Measurements from ENCODE around the gene MDH1.
"Not testable (repeated sequence)": the region's sequence is repeated elsewhere in the genome, so short reads cannot be mapped to it uniquely, and the experiment has no call there.

Gene MDH1

DNA sequence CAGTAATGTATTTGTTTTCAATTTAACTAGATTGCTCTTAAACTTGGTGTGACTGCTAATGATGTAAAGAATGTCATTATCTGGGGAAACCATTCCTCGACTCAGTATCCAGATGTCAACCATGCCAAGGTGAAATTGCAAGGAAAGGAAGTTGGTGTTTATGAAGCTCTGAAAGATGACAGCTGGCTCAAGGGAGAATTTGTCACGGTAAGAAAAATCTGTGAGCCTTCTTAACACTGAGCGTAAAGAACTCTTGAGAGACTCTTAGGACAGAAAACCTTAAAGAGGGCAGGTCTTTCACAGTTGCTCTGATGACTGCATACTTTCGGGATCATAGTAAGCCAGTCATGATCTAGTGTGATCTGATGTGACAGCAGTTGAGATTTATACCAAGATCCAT is 15.9 kb downstream of the MDH1 start:
- TF ChIP-seq ZNF70 (CRISPR knock-in tag; IDR thresholded peaks at IDR 0.05) (no peak), ZNF565 (CRISPR knock-in tag; conservative IDR thresholded peaks at IDR 0.05; ENCODE audit: low read depth) (no peak), OSR1 (CRISPR knock-in tag; IDR thresholded peaks at IDR 0.05) (no peak), PPARA (CRISPR knock-in tag; IDR thresholded peaks at IDR 0.05; ENCODE audit: borderline replicate concordance) (no peak), TOX (CRISPR knock-in tag; IDR thresholded peaks at IDR 0.05; ENCODE audit: borderline replicate concordance) (no peak), ZNF8 (CRISPR knock-in tag; IDR thresholded peaks at IDR 0.05) (no peak), TCF4 (CRISPR knock-in tag; IDR thresholded peaks at IDR 0.05; ENCODE audit: borderline replicate concordance) (no peak), ZFP3 (CRISPR knock-in tag; IDR thresholded peaks at IDR 0.05) (no peak)
- TF ChIP-seq, protein P1, sequence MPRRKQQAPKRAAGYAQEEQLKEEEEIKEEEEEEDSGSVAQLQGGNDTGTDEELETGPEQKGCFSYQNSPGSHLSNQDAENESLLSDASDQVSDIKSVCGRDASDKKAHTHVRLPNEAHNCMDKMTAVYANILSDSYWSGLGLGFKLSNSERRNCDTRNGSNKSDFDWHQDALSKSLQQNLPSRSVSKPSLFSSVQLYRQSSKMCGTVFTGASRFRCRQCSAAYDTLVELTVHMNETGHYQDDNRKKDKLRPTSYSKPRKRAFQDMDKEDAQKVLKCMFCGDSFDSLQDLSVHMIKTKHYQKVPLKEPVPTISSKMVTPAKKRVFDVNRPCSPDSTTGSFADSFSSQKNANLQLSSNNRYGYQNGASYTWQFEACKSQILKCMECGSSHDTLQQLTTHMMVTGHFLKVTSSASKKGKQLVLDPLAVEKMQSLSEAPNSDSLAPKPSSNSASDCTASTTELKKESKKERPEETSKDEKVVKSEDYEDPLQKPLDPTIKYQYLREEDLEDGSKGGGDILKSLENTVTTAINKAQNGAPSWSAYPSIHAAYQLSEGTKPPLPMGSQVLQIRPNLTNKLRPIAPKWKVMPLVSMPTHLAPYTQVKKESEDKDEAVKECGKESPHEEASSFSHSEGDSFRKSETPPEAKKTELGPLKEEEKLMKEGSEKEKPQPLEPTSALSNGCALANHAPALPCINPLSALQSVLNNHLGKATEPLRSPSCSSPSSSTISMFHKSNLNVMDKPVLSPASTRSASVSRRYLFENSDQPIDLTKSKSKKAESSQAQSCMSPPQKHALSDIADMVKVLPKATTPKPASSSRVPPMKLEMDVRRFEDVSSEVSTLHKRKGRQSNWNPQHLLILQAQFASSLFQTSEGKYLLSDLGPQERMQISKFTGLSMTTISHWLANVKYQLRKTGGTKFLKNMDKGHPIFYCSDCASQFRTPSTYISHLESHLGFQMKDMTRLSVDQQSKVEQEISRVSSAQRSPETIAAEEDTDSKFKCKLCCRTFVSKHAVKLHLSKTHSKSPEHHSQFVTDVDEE (CRISPR knock-in tag; IDR thresholded peaks at IDR 0.05) = no peak
- ATAC-seq = no peak

- ATAC-seq = not testable (repeated sequence)
These were observed 20.1 kb downstream of the MDH1 start for GRCh38 chr2:63608865-63609264.

DNA sequence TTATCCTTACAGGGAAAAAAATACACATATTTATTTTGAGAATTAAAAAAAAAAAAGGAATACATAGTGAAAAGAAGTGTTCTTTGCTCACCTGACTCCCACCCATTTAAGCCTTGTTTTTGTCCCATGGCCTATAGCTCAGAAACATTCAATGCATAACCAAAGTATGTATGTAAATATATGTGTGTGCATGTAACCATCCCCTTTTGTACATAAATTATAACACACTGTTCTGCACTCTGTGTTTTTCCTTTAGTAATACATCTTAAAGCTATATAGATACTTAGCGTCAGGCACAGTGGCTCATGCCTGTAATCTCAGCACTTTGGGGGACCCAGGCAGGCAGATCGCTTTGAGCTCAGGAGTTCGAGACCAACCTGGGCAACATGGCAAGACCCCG is 21.8 kb downstream of the MDH1 start:
- no peak for TF ChIP-seq PPARA (CRISPR knock-in tag; IDR thresholded peaks at IDR 0.05; ENCODE audit: borderline replicate concordance)
- no peak for TF ChIP-seq POU6F1 (CRISPR knock-in tag; IDR thresholded peaks at IDR 0.05; ENCODE audit: borderline replicate concordance, low read depth)
- no peak for TF ChIP-seq BACH2 (CRISPR knock-in tag; IDR thresholded peaks at IDR 0.05; ENCODE audit: borderline replicate concordance)
- TF ChIP-seq, protein P2, sequence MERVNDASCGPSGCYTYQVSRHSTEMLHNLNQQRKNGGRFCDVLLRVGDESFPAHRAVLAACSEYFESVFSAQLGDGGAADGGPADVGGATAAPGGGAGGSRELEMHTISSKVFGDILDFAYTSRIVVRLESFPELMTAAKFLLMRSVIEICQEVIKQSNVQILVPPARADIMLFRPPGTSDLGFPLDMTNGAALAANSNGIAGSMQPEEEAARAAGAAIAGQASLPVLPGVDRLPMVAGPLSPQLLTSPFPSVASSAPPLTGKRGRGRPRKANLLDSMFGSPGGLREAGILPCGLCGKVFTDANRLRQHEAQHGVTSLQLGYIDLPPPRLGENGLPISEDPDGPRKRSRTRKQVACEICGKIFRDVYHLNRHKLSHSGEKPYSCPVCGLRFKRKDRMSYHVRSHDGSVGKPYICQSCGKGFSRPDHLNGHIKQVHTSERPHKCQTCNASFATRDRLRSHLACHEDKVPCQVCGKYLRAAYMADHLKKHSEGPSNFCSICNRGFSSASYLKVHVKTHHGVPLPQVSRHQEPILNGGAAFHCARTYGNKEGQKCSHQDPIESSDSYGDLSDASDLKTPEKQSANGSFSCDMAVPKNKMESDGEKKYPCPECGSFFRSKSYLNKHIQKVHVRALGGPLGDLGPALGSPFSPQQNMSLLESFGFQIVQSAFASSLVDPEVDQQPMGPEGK (CRISPR knock-in tag; IDR thresholded peaks at IDR 0.05; ENCODE audit: borderline replicate concordance) = no peak
- TF ChIP-seq ZFP3 (CRISPR knock-in tag; IDR thresholded peaks at IDR 0.05) = no peak
- no peak for TF ChIP-seq ARNTL (CRISPR knock-in tag; IDR thresholded peaks at IDR 0.05; ENCODE audit: borderline replicate concordance, low read depth)
- no peak for TF ChIP-seq ESRRG (CRISPR knock-in tag; IDR thresholded peaks at IDR 0.05)
- TF ChIP-seq, protein P3, sequence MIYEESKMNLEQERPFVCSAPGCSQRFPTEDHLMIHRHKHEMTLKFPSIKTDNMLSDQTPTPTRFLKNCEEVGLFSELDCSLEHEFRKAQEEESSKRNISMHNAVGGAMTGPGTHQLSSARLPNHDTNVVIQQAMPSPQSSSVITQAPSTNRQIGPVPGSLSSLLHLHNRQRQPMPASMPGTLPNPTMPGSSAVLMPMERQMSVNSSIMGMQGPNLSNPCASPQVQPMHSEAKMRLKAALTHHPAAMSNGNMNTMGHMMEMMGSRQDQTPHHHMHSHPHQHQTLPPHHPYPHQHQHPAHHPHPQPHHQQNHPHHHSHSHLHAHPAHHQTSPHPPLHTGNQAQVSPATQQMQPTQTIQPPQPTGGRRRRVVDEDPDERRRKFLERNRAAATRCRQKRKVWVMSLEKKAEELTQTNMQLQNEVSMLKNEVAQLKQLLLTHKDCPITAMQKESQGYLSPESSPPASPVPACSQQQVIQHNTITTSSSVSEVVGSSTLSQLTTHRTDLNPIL (CRISPR knock-in tag; IDR thresholded peaks at IDR 0.05; ENCODE audit: low read depth) = no peak
- ATAC-seq = no peak

DNA sequence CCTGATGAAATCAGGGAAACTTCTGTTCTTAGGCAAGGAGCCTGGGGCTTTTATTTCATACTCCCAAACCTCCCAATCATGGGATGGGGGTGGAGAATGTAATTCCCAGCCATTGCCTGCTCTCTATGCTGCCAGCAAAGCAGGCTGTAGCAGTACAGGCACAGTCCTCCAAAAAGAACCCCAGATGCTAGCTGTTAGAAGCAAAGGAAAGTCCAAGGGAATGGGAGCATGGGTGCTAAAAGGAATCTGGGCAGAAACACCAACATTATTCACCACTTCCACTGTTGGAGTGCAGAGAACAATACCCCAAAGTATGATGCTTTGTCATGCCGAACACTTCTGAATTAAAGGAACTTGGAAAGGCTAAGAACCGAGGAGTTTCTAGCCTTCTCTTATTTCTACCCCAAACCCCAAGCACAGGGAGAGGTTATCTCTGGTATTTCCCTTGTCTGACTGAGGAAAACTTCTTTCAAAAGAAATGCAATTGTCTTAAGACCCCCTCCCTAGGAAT is 24.7 kb downstream of the MDH1 start:
- ATAC-seq = no peak
- TF ChIP-seq, protein P2 (CRISPR knock-in tag; IDR thresholded peaks at IDR 0.05; ENCODE audit: borderline replicate concordance) = no peak
- TF ChIP-seq RARB (CRISPR knock-in tag; IDR thresholded peaks at IDR 0.05) = no peak
- TF ChIP-seq PPARA (CRISPR knock-in tag; IDR thresholded peaks at IDR 0.05; ENCODE audit: borderline replicate concordance) = no peak
- no peak for TF ChIP-seq BACH2 (CRISPR knock-in tag; IDR thresholded peaks at IDR 0.05; ENCODE audit: borderline replicate concordance)
- TF ChIP-seq ZNF70 (CRISPR knock-in tag; IDR thresholded peaks at IDR 0.05) = no peak
- TF ChIP-seq, protein P4, sequence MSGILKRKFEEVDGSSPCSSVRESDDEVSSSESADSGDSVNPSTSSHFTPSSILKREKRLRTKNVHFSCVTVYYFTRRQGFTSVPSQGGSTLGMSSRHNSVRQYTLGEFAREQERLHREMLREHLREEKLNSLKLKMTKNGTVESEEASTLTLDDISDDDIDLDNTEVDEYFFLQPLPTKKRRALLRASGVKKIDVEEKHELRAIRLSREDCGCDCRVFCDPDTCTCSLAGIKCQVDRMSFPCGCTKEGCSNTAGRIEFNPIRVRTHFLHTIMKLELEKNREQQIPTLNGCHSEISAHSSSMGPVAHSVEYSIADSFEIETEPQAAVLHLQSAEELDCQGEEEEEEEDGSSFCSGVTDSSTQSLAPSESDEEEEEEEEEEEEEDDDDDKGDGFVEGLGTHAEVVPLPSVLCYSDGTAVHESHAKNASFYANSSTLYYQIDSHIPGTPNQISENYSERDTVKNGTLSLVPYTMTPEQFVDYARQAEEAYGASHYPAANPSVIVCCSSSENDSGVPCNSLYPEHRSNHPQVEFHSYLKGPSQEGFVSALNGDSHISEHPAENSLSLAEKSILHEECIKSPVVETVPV (CRISPR knock-in tag; IDR thresholded peaks at IDR 0.05) = no peak
- TF ChIP-seq, protein P3 (CRISPR knock-in tag; IDR thresholded peaks at IDR 0.05; ENCODE audit: low read depth) = no peak
- no peak for TF ChIP-seq ZFP30 (CRISPR knock-in tag; IDR thresholded peaks at IDR 0.05)
- TF ChIP-seq TOX (CRISPR knock-in tag; IDR thresholded peaks at IDR 0.05; ENCODE audit: borderline replicate concordance) = no peak
- TF ChIP-seq ZC3H10 (CRISPR knock-in tag; IDR thresholded peaks at IDR 0.05) = no peak
- no peak for TF ChIP-seq TCF4 (CRISPR knock-in tag; IDR thresholded peaks at IDR 0.05; ENCODE audit: borderline replicate concordance)
- no peak for TF ChIP-seq ZNF8 (CRISPR knock-in tag; IDR thresholded peaks at IDR 0.05)
- TF ChIP-seq OSR1 (CRISPR knock-in tag; IDR thresholded peaks at IDR 0.05) = no peak
- no peak for TF ChIP-seq SNAI2 (CRISPR knock-in tag; IDR thresholded peaks at IDR 0.05)

Data from SK-N-SH treated with all-trans-retinoic acid at 6 μM for 48 hours (cell line).